Activated CD8-positive, alpha-beta memory T cell treated with anti-CD3 and anti-CD28 coated beads, Interleukin-2, amount 50 U/mL, for 48 hours (primary cell): ENCODE measurements around the gene ULK4.

Source experiments
- DNase-seq: peaks from one replicate; pipeline ENCODE4 v3.0.0-alpha.2; 2020

Gene ULK4

DNA sequence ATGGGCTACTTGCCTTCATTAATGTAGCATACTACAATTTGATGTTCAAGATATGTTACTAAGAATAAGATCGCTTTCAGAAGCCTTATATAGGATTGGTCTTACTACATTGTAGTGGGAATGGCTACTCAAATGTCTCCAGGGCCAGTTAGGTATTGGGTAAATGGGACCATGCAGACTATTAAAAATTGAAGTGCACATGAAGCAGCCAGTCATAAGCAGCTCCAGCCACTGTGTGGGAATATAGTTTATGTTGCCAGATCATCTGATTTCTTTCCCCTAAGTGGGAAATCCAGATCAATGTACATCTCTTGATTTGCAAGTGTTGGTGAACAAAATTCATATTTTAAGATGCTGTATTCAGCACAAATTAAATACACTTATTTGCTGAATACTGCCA is 757.5 kb downstream of the ULK4 start:
- DNase-seq, result no peak

DNA sequence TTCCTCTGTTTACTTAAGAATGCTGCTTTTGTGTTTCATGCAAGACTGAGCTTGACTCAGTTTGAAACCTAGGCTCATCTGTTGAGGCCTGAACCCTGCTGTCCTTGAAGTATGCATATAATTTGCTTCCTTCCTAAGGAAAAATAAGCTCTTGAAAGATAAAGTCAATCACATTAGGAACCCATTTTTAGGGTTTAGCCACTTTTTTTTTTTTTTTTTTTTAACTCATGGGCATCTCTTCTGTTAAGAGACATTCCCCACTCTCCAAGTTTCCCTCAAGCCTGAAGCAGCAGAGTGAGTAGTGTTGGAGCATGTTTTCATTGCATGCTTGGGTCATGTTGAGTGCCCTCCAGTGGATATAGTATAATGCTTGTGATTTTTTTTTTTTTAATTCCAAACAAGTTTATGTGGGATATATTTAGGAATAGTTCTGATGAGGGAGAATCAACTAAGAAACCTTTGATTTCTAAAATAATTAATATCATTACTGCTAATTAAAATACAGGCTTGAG is 759.0 kb downstream of the ULK4 start:
- no peak for DNase-seq

DNA sequence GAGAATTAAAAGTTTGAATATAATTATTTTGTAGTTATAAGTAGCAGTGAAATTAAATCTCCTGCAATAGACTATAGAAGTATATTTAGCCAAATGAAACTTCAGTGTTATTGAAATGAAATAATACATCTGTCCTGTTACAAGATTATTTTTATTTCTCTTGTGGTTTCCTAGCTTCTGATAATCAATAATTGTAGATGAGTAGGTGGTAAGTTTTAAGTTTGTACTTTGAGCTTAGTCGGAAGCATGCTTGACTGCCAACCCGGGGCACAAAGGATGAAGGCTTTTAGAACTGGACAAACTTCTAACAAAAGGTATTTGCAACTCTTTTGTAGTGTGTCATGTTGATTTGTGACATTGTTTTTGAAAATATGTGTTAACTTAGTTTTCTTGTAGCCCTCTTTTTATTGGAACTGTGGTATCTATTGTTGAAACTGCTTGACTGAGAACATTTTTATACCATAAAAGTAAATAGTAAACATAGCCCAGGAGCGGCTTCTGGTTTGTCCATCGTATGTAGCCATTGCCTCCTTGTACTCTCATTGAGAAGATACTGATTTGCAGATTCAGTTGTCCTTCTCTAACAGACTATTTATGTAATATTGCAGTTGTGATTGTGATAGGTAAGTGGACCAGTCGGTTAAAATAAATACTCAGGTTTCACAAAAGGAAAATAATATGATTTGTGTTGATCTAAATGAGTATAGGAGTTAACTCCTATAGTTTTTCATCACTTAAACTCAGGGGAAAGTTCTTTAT is 759.6 kb downstream of the ULK4 start:
- no peak for DNase-seq

DNA sequence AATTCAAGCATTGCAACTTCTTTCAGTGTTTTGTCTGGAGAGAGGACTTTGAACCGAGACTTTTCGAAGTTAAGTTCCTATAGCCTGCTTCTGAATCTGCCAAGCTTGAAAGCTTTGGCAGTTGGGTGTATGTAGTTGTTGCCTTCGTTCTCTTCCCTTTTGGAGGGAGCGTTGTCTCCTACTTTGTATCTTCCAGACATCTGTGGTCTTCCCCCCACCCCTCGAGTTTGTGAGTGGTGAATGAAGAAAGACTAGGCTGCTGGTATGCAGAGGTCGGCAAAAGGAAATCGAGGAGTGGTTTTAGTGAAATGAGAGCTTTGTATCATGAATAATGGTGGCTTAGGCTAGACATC is 761.3 kb downstream of the ULK4 start:
- no peak for DNase-seq

DNA sequence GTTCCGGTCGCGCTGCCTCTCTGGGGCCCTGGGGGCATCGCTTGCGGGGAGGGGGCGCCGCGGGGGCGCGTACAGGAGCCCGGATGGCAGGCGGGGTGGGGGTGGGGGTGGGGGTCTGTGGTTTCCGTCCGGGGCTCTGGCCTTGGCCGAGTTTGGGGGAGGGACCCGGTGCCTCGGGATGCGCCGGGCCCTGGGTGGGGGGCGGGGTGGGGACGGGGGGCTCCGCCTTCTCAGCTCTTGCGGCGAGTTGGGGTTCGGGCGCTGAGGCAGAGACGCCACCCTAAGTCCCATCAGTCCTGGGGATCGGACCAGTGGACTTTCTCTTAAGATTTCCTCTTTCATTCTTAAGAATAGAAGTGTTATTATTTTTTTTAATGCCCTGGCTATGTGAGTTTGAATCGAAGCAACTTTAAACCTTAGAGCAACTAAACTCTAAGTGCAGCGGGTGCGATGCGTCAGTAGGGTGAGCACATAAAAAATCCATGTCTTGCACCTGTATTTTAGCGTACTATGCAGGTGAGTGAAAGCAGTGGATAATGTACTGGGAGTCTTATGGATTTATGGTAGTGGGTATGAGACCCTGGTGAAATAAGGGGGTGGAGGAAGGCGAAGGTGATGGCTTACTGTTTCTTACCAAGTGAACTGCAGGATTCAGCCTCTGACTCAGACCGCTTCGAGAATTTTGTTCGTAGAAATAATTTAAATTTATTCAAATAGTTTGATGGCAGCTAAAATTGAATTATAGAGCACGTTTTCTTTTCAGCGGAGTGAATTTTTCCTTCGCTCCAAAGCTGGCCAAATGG is 761.8 kb downstream of the ULK4 start:
- DNase-seq, result peak; percentile 71

DNA sequence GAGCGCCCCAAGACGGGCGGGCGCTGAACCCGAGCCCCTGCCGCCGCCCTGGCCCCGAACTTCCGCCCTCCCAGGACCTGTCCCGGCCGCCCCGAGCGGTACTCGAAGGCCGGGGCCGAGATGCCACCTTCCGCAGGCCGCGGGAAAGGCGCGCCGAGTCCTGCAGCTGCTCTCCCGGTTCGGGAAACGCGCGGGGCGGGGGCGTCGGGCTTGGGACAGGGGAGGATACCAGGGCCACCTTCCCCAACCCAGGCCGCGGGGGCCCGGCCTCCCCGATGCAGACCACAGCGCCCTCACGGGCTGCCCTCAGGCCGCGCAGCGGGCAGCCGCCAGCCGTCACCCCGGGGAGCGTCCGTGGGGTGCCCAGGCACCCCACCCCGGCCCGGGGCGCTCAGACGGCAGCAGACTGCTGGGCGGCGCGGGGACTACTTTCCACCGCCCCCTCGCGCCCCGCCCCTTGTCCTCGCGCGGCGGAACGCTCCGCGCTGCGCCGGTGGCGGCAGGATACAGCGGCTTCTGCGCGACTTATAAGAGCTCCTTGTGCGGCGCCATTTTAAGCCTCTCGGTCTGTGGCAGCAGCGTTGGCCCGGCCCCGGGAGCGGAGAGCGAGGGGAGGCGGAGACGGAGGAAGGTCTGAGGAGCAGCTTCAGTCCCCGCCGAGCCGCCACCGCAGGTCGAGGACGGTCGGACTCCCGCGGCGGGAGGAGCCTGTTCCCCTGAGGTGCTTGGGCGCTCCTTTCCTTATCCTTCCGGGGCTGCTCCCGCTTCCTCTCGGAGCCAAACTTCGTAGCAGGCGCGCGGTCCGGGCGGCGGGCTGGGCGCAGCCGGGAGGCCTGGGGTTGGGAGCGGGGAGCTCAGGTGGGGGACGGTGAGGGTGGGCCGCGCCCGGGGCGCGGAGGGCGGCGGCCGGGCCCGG is 762.7 kb downstream of the ULK4 start, which contains the start of gene CTNNB1:
TSS of gene CTNNB1 (plus strand) at position 556 of the 916 bp plus-strand sequence. CDS start 24,564 bp downstream, outside the sequence.
- peak; percentile 95 for DNase-seq

DNA sequence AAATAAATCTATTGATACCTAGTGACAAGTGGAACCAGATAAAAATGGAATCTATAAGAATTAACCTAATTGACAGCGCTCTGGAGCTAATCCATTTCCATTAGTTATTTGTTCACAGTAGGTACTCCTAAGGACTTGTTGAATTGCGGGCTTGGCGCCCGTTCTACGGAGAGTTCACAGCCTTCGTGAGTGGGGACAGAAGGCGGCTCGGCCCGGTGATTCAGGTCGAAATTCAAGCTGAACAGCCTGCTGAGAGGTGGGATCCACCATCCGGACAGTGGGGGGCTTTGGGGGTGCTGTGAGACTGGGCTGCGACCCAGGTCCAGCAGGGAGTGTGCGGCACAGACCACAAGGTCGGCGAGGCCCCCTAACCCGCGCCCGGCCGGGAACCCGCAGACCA is 763.4 kb downstream of the ULK4 start:
- DNase-seq, result no peak

DNA sequence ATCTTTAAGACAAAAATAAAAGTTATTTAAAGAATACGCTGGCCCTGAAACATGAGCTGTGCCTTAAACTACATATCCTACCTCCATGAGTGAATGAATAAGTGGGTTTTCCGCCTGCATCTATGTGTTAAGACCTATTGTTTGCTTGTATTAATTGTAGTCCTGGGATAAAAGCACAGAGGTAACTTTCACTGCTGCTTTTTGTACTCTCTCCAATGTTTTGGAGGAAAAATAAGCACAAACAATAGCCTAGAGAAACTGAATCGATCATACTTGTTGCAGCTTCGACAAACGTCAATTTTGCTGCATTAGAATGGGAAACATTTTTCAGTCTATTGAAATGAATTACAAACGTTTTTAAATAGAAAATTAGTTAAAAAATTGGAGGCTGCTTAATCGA is 763.9 kb downstream of the ULK4 start:
- no peak for DNase-seq
